GM06990 (cell line): Measurements from ENCODE around the gene EVI5.
A peak's percentile ranks its signal among the peaks of the same experiment; 100 is the strongest.

Source experiments
- DNase-seq: peaks from one replicate; pipeline ENCODE4 v3.0.0-alpha.2; 2011; ENCODE audit not compliant: insufficient read length; ENCODE audit errors: extremely low read depth
- H3K27me3 ChIP-seq: replicated peaks from 2 replicates; pipeline ENCODE4 v1.6.0; 2011; ENCODE audit warnings: low read length; ENCODE audit not compliant: control insufficient read depth, insufficient read depth
- H3K36me3 ChIP-seq: 2 replicates; pipeline ENCODE4 v1.5.1; 2011; ENCODE audit warnings: low read length; ENCODE audit not compliant: control insufficient read depth, insufficient read depth
- H3K4me3 ChIP-seq: replicated peaks from 2 replicates; pipeline ENCODE4 v1.5.1; 2011; ENCODE audit warnings: low read depth, mild to moderate bottlenecking, control low read depth, low read length
- TF ChIP-seq, protein P1 (sequence below): IDR thresholded peaks from 2 replicates; pipeline ENCODE4 v1.5.1; 2011; ENCODE audit warnings: low read length, control low read depth, mild to moderate bottlenecking, inconsistent platforms; ENCODE audit not compliant: insufficient read depth, poor library complexity, severe bottlenecking

Gene EVI5

DNA sequence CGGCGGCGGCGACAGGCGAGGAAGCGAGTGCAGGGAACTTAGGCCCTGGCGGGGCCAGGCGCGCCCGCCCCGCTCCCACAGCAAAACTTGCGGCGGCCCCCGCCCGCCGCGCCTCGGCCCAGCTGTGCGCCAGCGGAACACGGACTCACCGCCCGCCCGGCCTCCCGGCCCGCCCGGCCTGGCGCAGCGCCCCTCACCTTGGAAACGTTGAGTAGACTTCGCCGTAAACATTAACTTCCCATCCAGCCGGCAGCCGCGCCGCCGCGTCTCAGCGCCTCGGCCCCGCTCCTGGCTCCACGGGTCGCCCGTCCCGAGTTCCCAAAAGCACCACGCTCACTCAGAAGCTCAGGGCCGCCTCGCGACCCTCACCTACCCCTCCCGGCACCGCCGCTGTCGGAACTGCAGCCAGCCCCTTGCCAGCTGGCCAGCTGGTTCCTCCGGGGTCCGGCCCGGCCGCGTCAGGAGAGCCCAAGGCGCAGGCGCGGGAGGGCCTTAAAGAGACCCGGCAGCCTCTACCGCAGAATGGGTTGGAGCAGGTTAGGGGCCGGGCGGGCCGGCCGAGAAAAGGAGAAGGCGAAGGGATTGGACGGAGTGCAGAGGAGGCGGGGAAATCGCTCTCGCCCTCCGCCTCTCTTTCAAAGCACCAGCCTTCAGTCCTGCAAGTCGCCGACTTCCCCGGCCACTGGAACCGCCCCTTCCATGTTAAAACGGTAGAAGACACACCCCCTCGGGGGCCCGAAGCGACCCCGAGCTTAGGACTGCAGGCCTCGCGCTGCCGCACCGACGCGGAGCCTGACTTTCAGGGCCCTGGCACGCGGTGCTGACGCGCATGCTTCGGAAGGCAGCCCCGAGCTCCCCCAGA, at the start of gene EVI5:
TSS of gene EVI5 (minus strand) at position 470 of the 862 bp plus-strand sequence. CDS start 48,562 bp downstream, outside the sequence.
- Histone ChIP-seq H3K36me3 (no peaks in the 10 kb centered on the region), H3K4me3 (peak within 1 kb of the TSS; percentile 89), H3K27me3 (no peaks in the 10 kb centered on the region; the same call in 1 of the 2 replicates)
- peak; percentile 93 for DNase-seq
- TF ChIP-seq, protein P1, sequence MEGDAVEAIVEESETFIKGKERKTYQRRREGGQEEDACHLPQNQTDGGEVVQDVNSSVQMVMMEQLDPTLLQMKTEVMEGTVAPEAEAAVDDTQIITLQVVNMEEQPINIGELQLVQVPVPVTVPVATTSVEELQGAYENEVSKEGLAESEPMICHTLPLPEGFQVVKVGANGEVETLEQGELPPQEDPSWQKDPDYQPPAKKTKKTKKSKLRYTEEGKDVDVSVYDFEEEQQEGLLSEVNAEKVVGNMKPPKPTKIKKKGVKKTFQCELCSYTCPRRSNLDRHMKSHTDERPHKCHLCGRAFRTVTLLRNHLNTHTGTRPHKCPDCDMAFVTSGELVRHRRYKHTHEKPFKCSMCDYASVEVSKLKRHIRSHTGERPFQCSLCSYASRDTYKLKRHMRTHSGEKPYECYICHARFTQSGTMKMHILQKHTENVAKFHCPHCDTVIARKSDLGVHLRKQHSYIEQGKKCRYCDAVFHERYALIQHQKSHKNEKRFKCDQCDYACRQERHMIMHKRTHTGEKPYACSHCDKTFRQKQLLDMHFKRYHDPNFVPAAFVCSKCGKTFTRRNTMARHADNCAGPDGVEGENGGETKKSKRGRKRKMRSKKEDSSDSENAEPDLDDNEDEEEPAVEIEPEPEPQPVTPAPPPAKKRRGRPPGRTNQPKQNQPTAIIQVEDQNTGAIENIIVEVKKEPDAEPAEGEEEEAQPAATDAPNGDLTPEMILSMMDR = peak; percentile 28

- TF ChIP-seq, protein P1 = no peak
- peak overlapping the region; percentile 100 for H3K4me3 ChIP-seq
- no peaks in the 10 kb centered on the region for H3K27me3 ChIP-seq
- peaks cover 15% of the 10 kb centered on the region for H3K36me3 ChIP-seq
- DNase-seq = no peak
These were observed 49.7 kb upstream of the EVI5 start for GRCh38 chr1:92834617-92835016.

DNA sequence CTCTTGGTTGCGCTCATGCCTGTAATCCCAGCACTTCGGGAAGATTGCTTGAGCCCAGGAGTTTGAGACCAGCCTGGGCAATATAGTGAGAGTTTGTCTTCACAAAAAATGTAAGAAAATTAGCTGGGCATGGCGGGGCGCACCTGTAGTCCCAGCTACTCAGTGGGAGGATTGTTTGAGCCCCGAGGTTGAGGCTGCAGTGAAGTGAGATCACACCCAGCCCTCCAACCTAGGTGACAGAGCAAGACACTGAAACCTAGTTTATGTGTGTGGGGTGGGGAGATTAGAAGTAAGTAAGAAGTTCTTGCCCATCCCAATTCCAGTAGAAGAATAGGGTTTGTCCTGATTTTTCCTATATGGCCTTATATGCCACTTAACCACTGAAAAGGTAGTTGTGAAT, 48.9 kb upstream of the EVI5 start:
- H3K27me3 ChIP-seq = no peaks in the 10 kb centered on the region
- TF ChIP-seq, protein P1 = no peak
- peaks cover 13% of the 10 kb centered on the region for H3K36me3 ChIP-seq
- no peak for DNase-seq
- H3K4me3 ChIP-seq = peak overlapping the region; percentile 100

DNA sequence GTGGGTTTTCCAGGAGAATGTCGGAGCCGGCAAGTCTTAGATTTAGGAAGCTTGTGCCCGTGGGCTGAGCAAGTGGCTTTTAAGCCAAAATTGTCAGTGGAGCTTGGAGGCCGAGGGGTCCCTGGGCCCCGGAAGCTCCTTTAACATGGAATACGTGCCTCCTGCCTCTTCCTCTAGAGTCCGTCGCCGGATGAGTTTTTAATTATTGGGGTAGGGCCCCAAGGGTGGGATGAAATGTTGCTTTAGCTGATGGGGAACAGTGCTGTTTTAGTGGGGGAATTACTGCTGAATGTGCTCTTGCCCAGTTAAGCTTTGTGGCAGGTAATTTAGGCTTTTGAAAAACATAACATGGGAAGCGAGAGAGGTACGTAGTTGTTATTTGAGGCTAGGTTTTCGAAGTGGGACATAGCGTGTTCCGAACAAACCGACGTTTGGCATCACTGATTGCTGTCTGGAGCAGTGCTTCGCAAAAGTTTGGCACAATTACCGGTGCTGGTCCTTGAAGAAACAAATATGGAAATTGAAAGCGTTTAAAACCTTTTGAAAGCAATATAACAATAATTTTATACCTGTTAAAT, 47.7 kb upstream of the EVI5 start:
- H3K27me3 ChIP-seq = no peaks in the 10 kb centered on the region
- no peak for DNase-seq
- peaks cover 7% of the 10 kb centered on the region for H3K36me3 ChIP-seq
- TF ChIP-seq, protein P1 = no peak
- peak overlapping the region; percentile 100 for H3K4me3 ChIP-seq

GRCh38 chr1:92831762-92832536, 47.0 kb upstream of the EVI5 start, which contains the start of gene RPL5:
RPL5 (plus strand) TSS chr1:92832040; CDS start chr1:92832115, 75 bp downstream.
- H3K4me3 ChIP-seq = peak within 1 kb of the TSS; percentile 100
- TF ChIP-seq, protein P1 = peak; percentile 98
- peak; percentile 99 for DNase-seq
- no peaks in the 10 kb centered on the region for H3K27me3 ChIP-seq
- peaks cover 7% of the 10 kb centered on the region for H3K36me3 ChIP-seq
